Stimulated activated CD8-positive, alpha-beta memory T cell treated with anti-CD3 and anti-CD28 coated beads, Interleukin-4, amount 100 ng/mL, for 48 hours (primary cell): ENCODE results near the gene DGKB.

Source experiments
- DNase-seq: peaks from one replicate; pipeline ENCODE4 v3.0.0-alpha.2; 2020

DGKB gene

DNA sequence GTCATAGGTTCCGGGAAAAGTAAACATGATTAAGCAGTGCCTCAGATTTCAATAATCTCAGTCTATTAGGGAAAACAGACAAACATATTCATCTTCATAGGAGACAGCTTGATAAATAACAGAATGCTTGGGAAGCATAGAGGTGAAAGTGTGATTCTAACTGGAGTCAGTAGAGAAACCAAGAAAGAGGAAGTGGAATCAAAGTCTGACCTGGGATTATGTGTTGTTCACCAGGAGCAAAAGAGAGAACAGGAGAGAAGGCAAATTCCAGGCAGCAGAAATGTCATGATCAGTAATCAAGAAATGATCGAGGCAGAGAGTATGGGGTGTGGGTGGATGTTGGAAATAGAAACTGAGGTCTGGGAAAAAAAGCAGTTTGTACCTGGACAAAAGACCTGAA is 43.7 kb downstream of the DGKB start:
- DNase-seq, result no peak

DNA sequence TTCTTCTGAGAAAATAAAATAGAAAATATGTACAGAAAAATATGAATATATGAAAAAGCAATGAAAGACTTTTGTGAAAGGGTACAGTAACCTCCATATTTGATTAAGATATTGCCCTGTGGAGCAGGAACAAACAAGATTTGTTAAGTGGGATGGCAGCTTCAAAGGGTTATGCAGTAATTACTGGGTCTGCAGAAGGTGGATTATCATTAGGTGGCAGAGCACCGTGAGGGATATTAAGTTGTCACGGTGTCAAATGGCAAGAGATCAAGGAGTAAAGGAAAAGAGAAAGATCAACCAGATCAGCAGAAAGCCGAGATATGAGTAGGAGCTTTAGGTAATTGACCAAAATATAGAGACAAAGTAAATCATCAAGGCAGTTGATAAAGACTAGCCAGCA is 44.1 kb downstream of the DGKB start:
- no peak for DNase-seq

DNA sequence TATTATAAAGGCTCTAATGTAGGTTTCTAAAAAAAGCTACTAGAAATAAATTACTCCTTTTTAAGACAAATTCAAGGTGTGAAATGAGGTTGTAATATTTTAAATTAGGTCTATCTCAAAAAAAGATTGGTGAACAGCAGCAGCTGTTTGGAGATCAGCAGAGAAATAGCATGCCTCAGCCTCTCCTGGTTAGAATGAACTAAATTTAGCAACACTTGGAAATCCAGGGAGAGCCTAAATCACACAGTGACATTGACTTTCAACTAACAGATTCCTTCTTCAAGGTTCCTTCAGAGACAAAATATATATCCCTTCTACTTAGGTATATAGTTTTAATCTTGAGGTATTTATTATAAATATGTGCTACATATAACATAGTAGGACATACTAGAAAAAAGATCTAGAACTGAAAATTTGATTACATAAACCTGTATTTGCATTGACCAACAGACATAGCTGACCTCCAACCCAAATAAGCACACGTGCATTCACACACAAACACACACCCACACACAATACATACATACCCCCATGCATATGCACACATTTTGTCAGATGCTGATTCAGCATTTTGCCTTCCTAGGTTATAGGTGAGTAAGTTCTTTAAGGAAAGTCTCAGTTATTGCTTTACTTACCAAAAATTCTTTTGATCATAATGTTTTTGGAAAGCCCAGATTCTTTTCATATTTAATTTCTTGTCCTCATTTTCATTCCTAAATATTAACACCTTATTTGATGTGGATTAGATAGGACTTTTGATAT is 47.3 kb downstream of the DGKB start:
- no peak for DNase-seq

DNA sequence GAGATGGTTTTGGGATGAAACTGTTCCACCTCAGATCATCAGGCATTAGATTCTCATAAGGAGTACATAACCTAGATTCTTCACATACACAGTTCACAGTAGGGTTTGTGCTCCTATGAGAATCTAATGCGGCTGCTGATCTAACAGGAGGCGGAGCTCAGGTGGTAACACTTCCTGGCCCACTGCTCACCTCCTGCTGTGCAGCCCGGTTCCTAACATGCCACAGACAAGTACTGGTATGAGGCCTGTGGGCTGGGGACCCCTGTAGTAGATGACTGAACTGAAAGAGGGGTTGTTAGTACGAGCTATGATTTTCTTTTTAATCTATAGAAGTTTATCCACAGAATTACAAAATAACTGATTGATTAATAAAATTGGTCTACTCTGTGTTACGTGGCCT is 48.1 kb downstream of the DGKB start:
- DNase-seq, result no peak

DNA sequence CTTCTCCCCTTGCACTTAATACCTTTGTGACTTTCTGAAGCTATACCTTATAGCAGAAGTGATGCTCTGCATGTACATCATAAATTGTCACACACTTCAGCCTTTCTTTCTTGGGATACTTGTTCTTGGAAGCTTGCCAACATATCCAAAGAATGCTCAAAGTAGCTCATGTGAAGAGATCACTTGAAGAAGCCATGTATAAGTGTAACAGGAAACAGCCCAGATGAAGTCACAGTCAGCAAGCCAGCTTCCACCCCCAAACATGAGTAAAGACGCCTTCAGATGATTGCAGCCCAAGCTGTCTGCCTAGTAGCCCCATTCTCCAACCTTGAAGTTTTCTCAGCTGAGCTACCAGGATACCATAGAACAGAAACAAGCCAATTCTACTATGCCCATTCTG is 50.9 kb downstream of the DGKB start:
- no peak for DNase-seq

DNA sequence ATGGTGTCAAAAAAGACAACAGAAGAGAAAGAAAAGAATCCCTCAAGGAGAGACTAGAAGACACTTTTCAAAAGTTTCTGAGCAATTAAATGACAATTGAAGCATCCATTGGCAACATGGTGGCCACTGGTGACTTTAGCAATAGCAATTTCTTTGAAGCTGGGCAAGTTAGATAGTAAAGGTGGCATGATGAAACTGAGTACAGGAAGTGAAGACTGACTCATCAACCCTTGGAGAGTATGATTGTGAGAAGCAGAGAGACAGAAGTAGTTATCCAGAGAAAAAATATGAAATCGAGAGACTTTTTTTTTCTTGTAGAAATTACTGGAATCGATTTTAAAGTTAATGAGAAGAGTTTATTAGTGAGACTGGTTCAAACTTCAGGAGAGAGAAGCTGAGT is 52.5 kb downstream of the DGKB start:
- DNase-seq, result no peak

DNA sequence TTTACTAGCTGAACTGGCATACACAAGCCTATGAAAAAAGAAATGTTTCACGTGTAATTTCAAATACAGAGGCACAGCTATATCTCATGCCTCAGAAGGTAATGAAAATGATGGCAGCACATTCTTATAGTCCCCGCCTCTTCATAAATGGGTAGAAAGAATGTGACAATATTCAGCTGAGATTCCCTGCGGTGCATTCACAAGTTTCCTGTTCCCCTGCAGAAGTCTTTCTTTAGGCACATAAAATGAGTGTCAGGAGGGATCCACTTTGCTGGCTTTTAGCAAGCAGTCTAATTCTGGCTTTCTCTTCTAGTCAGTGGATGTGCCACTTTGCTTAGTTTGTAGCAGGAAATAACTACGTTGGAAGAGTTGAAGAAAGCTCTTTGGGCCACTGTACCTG is 56.1 kb downstream of the DGKB start:
- no peak for DNase-seq

DNA sequence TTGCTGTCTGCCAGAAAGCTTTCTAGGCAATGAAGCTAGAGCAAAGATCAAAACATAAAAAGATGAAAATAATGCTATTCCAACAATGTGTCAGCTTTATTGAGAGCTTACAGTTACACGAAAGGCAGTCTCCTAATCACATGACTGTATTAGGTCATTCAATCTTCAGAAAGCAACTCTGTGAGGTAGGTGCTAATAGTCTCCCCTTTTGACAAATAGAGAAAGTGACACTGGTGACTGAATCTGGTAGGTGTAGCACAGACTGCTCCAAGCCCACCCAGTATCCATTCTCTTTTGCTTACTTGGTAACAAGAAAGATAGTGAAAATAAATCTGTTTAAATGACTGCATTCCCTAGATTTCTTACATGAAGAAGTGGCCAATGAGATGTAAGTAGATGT is 58.8 kb downstream of the DGKB start:
- DNase-seq, result no peak

DNA sequence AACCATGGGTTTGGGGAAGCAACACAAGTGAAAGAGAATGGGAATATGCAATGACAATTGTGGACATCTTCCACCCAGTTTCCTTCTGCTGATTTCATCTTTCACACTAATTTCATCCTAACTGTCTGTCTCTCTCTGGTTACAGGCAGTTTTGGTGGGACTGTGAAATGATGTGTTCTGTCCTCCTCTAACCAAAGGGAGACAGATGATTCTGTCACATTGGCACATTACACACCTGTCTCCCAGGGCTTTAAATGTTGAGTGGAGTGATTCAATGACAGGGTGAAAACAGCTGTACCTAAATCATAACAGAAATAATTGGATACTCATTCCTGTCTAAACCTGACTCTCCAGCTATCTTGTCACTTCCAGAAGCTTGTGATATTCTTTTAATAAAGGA is 60.0 kb downstream of the DGKB start:
- no peak for DNase-seq

DNA sequence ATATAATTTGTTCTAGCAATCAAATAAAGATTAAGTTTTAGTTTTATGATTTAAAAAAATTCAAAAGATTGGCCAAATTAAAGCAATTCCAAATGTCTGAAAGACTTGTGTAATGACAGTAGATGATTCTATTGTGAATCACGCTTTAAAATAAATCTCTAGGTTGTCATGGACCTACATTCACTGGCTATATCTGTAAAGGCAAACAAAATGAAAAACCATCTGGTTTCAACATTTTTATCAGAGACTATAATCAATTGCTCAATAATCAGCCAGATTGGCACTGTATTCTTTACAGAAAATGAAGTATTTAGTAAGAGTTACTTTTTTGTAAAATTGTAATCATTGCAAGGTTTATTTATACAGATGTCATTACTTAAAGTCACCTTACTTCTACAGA is 60.7 kb downstream of the DGKB start:
- DNase-seq, result no peak

DNA sequence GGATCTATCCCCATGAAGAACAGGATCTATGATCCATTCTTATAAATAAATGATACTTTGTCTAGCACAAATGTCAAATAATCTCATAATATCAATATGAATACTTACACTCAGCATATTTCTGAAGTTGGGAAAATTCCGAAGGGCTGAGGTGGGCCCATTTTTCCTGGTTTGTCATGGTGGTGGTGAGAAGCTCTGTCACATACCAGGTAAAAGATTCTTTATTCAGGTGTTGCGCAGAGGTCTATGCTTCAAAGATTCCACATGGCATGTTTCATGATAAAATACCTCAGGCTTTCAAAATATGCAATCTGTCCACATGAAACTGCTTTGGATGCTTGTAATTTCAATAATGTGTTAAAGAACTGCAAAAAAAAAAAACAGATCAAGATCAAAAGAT is 61.5 kb downstream of the DGKB start:
- no peak for DNase-seq

DNA sequence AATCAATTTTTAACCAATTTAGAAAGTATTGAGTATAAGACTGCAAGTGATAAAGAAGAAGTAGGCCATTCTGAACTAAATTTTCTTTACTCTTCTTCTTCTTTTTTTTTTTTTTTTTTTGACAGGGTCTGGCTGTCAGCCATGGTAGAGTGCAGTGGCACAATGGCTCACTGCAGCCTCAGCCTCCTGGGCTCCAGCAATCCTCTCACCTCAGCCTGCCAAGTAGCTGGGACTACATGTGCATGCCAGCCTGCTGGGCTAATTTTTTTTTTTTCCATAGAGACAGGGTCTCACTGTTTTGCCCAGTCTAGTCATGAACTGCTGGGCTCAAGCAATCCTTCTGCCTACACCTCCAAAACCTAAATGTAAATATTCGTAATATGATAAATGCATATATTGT is 63.2 kb downstream of the DGKB start:
- DNase-seq, result no peak

DNA sequence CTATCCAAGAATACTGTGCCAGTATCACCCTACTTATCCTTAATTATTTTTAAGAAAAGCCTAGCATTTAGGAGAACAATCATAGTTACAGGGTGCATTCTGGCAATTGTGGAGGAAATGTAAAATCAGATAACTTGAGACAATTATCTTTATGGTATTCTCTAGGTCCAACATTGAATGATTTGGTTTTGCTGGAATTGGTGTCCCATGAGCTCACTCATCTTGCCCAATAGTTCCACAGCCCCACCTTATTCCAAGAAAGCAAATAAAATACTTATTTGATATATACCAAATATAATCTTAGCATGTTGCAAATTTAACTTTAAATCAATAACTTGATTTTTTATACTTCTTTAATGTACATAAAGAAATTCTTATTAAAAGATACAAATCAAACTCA is 65.3 kb downstream of the DGKB start:
- no peak for DNase-seq

DNA sequence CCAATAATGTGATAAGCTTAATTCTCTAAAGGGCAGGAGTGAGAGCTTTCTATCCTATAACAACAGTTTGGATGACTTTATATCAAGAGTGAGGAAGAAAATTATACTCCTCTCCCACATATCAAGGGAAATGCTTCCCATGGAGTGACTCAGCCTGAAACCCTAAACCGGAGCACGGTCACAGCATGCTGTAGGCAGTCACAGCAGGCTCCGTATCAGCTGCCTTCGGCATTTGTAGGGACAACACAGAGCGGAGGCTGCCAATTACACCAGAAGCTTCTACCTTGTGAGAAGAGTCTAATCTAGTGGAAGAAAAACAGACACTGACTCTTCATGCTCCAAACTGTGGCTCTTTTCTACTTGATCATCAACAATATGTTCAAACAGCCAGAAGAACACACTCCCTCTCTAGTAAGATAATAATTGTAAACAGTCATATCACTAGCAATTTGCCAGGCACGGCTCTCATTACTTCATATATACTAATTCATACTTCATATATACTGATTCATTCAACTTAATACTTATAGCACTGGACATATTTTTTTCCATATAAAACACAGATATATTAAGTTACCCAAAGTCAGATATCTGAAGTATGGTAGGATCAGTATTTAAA is 65.9 kb downstream of the DGKB start:
- no peak for DNase-seq

DNA sequence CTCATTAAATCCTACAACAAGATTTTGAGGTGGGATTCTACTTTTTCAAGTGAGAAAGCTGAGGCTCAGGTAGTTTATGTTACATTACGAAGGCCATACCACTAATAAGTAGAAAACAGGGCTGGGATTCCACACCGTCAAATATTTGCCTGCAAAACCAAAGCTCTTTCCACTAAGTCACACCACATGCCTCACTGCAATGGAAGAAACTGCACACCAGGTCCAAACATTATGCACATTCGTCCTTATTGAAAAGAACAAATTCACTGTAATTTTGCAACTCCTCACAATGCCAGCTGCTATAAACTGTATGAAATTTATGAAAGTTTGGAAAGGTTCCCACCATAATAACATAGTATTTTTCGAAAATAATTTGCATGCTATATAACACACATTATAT is 66.5 kb downstream of the DGKB start:
- DNase-seq, result no peak

DNA sequence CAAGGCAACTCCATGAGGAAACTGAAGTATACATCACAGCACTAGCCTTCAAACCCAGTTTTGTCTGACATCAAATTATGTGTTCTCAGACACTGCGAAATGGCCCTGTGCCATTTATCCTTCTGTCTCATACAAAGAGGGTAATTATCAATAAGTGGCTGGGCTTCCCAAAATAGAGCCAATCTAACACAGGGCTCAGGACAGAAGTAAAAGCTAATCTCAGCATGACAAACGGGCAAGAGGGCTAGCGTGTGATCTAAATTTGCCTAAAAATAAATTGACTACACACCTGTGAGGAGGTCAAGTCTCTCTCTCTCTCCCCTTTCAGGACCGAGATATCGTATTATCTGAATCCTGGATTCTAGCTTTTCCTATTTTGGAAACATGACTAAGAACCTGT is 67.2 kb downstream of the DGKB start:
- DNase-seq, result no peak

DNA sequence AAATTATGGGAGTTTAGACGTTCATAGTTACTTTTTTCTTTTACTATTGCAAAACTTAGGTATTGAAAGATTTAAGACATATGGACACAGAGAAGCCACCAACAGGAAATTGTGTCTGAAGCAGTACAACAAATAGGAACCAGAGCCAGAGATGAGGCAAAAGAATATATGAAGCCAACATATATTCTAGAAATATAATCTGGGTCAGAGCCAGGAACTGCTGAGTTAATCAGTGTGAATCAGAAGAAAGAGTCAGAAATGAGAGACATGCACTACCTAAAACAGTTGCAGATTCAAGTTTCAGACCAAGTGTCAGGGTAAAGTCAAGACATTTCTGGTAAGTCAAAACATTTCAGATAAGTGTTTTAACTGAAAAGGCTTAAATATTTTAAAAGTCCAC is 67.7 kb downstream of the DGKB start:
- DNase-seq, result no peak

DNA sequence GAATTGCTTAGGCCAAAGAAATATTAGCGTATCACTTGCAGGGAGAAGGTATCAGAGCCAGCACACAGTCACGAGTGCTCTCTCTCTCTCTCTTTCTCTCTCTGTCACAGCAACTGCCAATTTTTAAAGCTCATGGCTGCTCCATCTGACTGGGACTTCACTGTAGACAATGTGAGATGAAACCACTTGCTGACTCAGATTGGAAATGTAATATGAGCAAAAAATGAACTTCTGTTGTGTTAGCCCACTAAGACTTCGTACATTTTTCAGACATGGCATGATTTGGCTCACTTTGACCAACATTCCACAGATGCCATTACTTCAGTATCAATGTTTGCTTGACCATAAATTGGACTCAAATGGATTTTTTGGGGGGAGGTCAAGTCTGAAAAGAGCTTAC is 68.1 kb downstream of the DGKB start:
- no peak for DNase-seq

DNA sequence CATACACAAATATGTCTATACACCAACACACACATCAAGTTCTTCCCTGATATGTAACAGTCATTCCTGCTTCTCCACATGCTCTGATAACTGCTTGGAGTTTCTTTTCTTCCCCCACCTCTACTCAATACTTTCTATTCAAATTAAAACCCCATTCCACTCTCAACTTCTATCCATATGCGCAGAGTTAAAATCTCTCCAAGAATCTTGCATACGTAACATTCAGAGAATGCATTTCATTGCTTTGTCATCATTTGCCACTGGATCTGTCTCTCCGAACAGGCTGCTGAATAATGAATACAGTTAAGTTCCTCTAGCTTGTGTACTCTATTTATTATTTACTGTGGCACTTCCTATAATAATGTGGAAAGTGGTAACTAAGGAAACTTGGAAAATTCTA is 68.8 kb downstream of the DGKB start:
- DNase-seq, result no peak

DNA sequence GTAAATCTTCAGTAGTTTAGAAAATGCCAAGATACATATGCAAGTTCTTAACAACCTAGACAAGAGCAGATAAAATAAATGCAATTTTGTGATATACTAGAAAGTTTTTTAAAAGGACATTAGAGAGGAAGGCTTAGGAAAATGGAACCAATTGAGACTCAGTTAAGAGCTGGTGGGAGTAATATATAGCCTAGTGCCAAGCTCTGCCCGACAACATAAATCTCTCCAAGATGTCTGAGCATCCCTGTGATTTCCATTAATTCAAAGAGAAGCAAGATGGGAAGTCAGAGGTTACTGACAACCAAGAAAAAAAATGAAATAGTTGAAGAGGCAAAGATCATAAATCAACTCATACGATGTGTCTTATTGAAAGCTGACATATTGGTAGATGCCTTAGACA is 74.5 kb downstream of the DGKB start:
- no peak for DNase-seq

DNA sequence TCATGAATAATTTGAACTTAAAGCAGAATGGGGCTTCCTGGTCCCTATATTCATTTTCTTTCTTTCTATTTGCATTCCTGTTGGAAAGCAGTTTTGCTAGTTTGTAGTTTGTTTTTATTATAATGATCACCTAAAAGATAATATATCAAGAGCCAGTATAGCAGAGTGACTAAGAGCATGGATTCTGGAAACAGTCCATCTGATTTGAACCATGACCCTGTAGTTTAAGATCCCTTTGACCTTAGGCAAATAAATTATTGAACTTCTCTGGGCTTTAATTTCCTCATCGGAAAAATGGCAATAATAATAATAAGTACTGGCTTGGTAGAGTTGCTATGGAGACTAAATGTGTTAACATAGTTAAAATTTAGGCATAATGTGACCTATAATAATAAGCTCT is 76.1 kb downstream of the DGKB start:
- DNase-seq, result no peak

DNA sequence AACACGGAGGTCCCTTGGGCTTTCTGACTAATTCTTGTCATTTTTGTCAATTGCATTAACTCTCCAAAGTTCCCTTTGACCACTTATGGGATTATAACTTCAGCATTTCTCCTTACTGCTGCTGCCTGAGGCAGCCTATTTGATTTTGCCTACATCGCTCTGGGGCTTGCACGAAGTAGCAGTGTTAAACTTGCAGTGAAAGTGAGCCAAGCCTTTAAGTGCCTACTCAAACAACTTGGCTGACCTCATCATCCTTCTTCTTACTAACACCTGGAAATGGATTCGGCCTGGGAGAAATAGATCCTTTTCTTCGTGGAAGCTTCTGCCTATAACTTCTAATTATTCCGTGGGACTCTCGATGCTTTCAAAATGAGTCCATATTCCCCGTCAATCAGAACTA is 76.6 kb downstream of the DGKB start:
- DNase-seq, result no peak

DNA sequence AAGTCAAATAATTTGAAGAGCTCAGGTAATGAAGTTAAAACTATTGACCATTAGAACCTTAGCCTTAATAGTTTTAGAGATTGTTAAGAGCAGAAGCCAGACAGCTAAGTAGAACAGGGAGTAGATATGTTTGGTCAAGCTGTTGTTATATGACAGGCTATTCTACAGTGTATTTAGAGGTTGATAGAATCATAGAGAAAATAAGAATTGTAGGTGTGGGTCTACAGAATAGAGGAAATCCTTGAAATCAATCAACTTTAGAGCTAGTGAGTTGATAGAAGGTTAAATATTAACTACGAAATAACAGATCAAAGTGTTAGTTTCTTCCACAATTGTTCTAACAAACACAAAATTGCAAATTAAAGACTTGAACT is 80.1 kb downstream of the DGKB start:
- DNase-seq, result no peak

DNA sequence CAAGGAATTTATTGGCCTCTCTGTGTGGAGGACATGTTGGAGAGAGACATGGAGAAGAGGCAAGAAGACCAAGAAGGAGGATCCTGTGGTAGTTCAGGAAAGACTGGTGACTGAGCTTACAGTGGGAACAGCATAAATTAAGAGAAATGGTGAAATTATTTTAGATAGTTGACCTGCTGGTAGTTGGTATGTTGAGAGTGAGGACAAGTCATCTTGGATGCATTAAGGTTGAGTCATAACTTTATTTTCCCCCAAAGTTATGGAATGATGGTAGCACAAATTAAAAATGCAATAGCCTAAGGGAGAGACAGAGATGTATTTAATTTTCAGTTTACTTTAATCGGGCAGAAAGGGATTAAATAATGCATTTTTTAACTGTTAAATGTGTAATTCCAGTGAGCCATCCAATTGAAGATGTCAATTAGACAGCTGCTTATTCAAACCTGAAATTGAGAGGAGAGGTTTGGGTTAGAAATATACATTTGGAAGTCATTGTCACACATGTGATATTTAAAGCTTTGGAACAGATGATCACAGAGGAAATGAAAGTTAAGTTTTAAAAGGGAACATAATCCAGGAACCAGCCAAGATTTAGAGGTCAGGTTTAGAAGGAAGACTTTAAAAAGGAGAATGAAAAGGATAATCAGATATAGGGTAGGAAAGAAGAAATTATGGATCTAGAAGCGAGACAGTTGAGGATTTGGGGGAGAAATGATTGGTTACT is 80.6 kb downstream of the DGKB start:
- no peak for DNase-seq

DNA sequence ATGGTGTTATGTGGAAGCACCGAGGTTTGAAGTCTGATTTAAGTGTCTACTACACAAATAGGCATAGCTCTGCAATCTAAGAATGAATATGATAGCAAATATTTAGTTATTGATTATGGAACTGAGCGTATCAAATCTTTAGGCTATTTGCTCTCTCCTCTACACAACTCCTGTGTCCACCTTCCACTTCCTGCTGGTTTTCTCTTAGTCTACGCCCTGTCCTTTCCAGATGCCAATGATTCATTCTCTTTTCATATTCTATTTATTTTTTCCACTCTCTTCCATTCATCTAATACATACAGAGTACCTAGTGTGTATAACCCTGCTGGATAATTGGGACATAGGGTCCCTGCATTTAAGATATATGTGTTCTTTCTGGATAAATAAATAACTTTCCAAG is 83.7 kb downstream of the DGKB start:
- DNase-seq, result no peak
